ENCODE results near the gene GAB1.

GAB1 gene

DNA sequence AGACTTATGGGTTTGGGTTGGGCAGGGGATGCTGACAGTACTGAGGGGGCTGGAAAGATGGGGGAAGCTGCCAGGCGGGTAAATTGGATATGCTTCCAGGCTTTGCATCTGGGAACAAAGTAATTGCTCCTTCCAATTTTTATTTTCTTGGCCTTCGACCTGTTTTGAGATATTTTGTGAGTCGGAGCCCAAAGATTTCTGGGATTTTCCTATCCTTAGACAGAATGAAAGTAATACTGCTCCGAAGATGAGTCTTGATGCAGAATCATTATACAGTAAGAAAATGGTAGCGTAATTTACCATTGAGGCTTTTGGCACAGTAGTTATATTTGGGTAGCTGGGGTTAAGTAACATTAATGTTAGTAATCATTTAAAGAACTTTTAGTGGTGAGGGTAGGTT is 178.2 kb downstream of the GAB1 start:
- Mint-ChIP-seq H3K36me3 (peaks cover 35% of the 10 kb centered on the region), H3K4me1 (peaks cover 47% of the 10 kb centered on the region), H3K27me3 (peaks cover 13% of the 10 kb centered on the region), H3K27ac (peak overlapping the region; percentile 99), H3K9me3 (no peaks in the 10 kb centered on the region), H3K4me3 (peak overlapping the region; percentile 82)
- DNase-seq, result no peak
- CTCF ChIA-PET, result no interaction called here

DNA sequence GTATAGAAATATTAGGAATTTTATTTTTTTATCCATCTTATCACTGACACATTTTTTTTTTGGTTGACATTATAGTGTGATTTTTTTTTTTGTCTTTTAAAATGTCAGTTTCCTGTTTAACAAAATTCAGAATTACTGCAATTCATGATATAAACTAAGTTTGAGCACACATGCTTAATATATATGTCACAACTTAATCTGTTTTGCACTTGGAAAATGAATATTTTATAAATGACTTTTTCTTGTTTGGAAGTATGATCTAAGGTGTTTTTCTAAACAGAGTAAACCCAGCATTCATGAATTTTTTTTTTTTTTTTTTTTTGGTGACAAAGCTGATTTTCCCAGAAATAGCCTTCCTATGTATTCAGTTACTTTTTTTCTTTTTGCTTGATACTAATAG is 179.2 kb downstream of the GAB1 start:
- peaks cover 36% of the 10 kb centered on the region for H3K36me3 Mint-ChIP-seq

DNA sequence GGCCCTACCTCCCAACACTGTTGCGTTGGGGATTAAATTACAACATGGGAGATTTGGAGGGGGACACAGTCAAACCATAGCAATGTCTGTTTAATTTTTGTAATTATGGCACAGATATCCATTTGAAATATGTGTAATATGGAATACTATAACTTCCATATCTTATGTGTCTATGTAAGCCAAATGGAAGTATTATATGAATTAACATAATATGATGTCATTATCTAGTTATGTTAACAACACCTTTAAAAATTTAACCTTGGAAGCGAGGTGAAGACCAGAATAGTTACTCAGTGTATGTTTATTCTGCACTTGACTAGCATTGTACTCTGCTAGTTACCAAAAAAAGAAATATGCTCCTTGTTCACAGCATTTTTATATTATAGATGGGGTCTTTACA is 181.1 kb downstream of the GAB1 start:
- H3K4me1 Mint-ChIP-seq, result peaks cover 51% of the 10 kb centered on the region
- no peak for DNase-seq
- H3K27me3 Mint-ChIP-seq, result peaks cover 7% of the 10 kb centered on the region
- CTCF ChIA-PET, result no interaction called here
- H3K4me3 Mint-ChIP-seq, result no peak overlapping the region
- no peaks in the 10 kb centered on the region for H3K9me3 Mint-ChIP-seq
- H3K36me3 Mint-ChIP-seq, result peaks cover 46% of the 10 kb centered on the region
- no peak overlapping the region for H3K27ac Mint-ChIP-seq

More for the DNA sequence above, 179.2 kb downstream of the GAB1 start:
- DNase-seq, result no peak
- peaks cover 7% of the 10 kb centered on the region for H3K27me3 Mint-ChIP-seq
- peak overlapping the region; percentile 60 for H3K4me3 Mint-ChIP-seq
- no peaks in the 10 kb centered on the region for H3K9me3 Mint-ChIP-seq
- CTCF ChIA-PET, result no interaction called here
- no peak overlapping the region for H3K27ac Mint-ChIP-seq
- H3K4me1 Mint-ChIP-seq, result peaks cover 48% of the 10 kb centered on the region

All from activated naive CD4-positive, alpha-beta T cell treated with anti-CD3 and anti-CD28 coated beads, Interleukin-2, amount 10 ng/mL, durations not matched to agents 7 days and 5 days (primary cell).